ENCODE measurements around the gene EHD4.

EHD4 gene

GRCh38 chr15:41908736-41909461 lies 63.5 kb downstream of the EHD4 start:
- TF ChIP-seq, protein P1, sequence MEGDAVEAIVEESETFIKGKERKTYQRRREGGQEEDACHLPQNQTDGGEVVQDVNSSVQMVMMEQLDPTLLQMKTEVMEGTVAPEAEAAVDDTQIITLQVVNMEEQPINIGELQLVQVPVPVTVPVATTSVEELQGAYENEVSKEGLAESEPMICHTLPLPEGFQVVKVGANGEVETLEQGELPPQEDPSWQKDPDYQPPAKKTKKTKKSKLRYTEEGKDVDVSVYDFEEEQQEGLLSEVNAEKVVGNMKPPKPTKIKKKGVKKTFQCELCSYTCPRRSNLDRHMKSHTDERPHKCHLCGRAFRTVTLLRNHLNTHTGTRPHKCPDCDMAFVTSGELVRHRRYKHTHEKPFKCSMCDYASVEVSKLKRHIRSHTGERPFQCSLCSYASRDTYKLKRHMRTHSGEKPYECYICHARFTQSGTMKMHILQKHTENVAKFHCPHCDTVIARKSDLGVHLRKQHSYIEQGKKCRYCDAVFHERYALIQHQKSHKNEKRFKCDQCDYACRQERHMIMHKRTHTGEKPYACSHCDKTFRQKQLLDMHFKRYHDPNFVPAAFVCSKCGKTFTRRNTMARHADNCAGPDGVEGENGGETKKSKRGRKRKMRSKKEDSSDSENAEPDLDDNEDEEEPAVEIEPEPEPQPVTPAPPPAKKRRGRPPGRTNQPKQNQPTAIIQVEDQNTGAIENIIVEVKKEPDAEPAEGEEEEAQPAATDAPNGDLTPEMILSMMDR (IDR thresholded peaks at IDR 0.05; ENCODE audit: low read depth, low read length, missing control alignments), result no peak
- H3K4me3 ChIP-seq (ENCODE audit: low read depth, low read length), result no peak overlapping the region

DNA sequence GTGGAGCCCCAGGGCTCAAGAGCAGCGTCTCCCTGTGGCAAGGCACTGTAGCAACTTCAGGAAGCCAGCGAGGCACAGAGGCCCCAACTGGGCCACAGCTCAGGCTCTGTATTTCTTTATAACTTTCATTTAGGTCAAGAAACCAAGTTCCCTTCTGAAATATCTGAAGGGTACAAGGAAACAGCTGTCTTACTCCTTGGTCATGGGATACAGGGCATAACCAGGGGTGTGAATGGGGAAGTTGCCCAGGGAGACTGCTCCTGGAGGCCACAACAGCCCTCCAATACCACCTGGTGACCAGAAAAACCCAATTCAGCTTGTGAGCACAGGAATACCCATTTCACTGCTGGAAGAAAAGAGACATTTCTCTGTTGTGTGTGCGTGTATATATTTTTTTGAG lies 65.2 kb downstream of the EHD4 start:
- no peak for DNase-seq (ENCODE audit: low read depth)
- in situ Hi-C loops (cut with HindIII; ENCODE audit: low sequenced_read_pairs), result no loop called here
- TF ChIP-seq, protein P1 (IDR thresholded peaks at IDR 0.05; ENCODE audit: low read depth, low read length, missing control alignments), result no peak
- H3K4me3 ChIP-seq (ENCODE audit: low read depth, low read length), result no peak overlapping the region

More at GRCh38 chr15:41908736-41909461, 63.5 kb downstream of the EHD4 start:
- DNase-seq (ENCODE audit: low read depth), result no peak
- in situ Hi-C loops (cut with HindIII; ENCODE audit: low sequenced_read_pairs), result no loop called here

DNA sequence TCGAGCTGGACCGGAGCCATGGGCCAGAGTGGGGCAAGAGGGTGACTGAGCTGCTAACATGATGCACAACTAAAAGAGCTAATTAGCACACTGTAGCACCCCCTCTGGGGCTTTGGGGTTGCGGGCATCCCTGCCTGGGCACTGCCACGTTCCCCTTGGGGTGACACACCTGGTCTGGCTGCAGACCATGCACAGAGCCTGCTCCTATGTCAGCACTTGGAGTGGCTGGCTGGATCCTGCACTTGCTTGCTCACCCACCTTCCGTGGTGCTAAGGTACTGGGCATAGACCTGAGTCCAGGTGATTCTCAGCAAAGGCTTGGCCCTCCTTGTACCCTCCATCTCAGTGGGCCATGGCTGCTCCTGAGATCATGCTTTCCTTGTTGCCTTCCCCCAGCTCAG lies 65.7 kb downstream of the EHD4 start:
- DNase-seq (ENCODE audit: low read depth), result no peak
- TF ChIP-seq, protein P1 (IDR thresholded peaks at IDR 0.05; ENCODE audit: low read depth, low read length, missing control alignments), result no peak
- in situ Hi-C loops (cut with HindIII; ENCODE audit: low sequenced_read_pairs), result no loop called here
- no peak overlapping the region for H3K4me3 ChIP-seq (ENCODE audit: low read depth, low read length)

DNA sequence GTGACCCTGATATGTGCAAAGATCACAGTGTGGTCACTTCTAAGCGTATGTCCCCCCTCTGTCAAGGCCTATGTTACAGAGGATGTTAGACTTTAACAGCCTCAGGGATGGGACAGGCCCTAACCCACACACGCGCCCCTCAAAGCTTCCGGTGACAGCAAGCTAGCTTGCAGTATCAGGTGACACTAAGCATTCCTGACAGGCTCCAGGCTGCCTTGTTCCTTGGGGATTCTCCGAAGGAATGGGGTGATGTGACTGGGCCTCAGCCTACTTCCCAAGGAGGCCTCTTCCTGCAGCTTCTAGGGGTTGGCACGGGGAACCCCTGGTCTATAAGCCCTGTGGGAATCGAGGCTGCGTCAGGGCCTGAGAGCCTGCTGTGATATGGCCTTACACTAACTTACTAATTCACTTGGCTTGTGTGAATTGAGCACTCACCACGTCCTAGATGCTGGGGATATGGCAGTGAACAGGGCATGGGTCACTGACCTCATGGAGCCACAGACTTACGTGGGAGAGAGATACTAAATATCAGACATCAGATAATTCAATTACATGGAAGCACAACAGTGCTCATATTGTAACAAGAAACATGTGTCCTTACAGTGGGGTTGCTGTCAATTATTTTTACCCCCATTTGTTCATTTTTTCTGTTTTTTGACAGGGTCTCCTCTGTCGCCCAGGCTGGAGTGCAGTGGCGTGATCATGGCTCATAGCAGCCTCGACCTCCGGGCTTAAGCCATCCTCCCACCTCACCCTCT lies 67.1 kb downstream of the EHD4 start:
- H3K4me3 ChIP-seq (ENCODE audit: low read depth, low read length), result no peak overlapping the region
- no peak for DNase-seq (ENCODE audit: low read depth)
- in situ Hi-C loops (cut with HindIII; ENCODE audit: low sequenced_read_pairs), result no loop called here
- TF ChIP-seq, protein P1 (IDR thresholded peaks at IDR 0.05; ENCODE audit: low read depth, low read length, missing control alignments), result no peak

- in situ Hi-C loops (cut with HindIII; ENCODE audit: low sequenced_read_pairs), result no loop called here
- H3K4me3 ChIP-seq (ENCODE audit: low read depth, low read length), result no peak overlapping the region
- peak; percentile 40 for DNase-seq (ENCODE audit: low read depth)
- TF ChIP-seq, protein P1 (IDR thresholded peaks at IDR 0.05; ENCODE audit: low read depth, low read length, missing control alignments), result peak; percentile 92
Measured at GRCh38 chr15:41904541-41905005, 67.8 kb downstream of the EHD4 start.

- no peak overlapping the region for H3K4me3 ChIP-seq (ENCODE audit: low read depth, low read length)
- in situ Hi-C loops (cut with HindIII; ENCODE audit: low sequenced_read_pairs), result no loop called here
- TF ChIP-seq, protein P1 (IDR thresholded peaks at IDR 0.05; ENCODE audit: low read depth, low read length, missing control alignments), result no peak
- no peak for DNase-seq (ENCODE audit: low read depth)
Measured at GRCh38 chr15:41903782-41904181, 68.6 kb downstream of the EHD4 start.

Measured in astrocyte of the cerebellum (primary cell).